NCI-H2196 (cell line): Measurements from ENCODE around the gene LMX1A.

Source experiments
- DNase-seq: peaks from one replicate; lab custom pipeline; 2025; ENCODE audit not compliant: unreplicated experiment; lab: John Stamatoyannopoulos, UW

Gene LMX1A

GRCh38 chr1:165169028-165169427 is 187.5 kb downstream of the LMX1A start:
- peak; percentile 38 for DNase-seq

- DNase-seq, result no peak
Observed at GRCh38 chr1:165168467-165168866, 188.0 kb downstream of the LMX1A start.

GRCh38 chr1:165162671-165163241 is 193.8 kb downstream of the LMX1A start:
- DNase-seq, result peak; percentile 91

- no peak for DNase-seq
Observed at GRCh38 chr1:165161130-165161529, 195.4 kb downstream of the LMX1A start.

GRCh38 chr1:165153182-165153581 is 203.3 kb downstream of the LMX1A start:
- DNase-seq, result no peak

GRCh38 chr1:165152727-165153126 is 203.8 kb downstream of the LMX1A start:
- DNase-seq, result peak; percentile 37

- no peak for DNase-seq
Observed at GRCh38 chr1:165152109-165152508, 204.4 kb downstream of the LMX1A start.
